ENCODE results near the gene LMAN1.

LMAN1 gene

DNA sequence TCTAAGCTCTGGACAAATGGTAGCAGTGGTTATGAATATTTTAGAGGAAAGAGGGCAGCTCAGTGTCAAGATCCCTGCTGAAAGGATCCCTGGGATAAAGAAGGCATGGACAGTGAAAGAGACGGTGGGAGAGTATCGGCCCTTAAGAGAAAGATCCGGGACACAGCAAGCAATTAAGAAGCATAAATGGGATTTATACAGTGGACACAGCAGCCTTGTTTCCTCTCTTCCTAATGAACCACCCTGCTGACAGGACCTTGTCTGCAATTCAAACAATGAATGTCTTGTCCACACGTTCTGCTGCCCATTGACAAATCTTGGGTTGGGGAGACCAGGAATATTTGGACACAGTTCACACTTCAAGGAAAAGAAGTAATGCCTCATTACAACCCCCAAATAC, 57.1 kb downstream of the LMAN1 start:
- no peak for DNase-seq

DNA sequence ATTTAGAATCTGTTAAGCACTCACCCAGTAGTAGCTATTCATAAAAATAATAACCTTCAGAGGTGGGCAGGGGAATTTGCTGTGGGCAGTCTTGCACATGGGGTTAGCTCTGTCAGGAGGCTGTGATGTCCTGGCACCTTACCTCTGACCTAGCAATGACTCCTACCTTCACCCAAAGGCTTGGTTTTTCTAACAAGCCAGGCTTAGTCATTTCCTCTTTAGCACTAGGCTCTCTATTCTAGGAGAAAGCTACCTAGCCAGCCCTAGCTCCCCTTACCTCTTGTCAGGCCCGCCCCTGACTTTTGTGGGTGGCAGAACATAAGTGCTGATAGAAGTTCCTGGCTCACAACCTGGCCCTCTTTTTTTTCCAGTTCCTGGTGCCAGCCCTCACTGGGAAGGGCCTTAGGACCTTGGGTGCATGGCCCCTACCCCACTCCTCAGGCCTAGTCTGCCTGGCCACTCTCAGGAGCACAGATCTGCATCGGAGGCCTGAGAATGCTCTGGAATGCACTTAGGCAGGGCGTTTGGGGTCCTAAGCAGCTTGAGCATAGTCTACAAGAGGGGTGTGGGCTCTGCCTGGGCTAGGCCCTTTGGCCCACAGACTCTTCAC, 58.3 kb downstream of the LMAN1 start:
- DNase-seq: no peak

DNA sequence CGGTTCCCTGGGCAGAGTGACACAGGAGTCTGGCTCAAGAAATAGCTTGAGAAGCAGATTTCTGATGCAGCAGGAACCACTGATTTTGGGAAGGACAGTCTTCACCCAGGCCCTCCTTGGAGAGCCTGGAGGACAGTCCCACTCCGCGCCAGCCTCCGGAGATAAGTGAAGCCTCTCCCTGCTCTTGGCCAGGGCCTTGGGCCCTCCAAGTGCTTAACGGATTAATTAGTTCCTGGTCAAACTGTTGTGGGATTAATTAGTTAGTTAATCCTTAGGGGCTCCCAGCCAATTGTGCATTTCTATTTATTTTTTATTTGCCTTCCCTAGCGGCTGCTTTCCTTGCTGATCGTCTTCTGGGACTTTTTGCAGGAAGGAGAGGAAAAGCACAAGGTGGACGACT, 60.2 kb downstream of the LMAN1 start:
- no peak for DNase-seq

DNA sequence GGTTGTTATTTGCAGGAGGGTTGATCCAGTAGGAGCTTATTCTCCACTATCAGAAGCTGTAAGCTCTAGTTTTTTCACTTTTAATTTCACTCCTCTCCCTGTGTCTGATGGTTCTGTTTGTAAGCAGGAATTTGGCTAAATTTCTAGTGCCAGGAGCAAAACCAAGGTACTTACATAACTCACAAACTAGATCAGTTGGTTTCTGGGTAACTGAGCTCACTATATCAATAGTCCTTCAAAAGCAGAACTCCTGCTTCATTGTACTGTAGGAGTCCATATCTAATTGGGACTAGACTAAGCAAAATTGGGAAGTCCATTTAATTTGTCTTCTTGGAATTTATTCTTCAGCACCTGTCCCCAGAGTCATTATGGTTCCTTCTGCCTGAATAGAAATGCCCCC, 65.7 kb downstream of the LMAN1 start:
- DNase-seq: no peak

DNA sequence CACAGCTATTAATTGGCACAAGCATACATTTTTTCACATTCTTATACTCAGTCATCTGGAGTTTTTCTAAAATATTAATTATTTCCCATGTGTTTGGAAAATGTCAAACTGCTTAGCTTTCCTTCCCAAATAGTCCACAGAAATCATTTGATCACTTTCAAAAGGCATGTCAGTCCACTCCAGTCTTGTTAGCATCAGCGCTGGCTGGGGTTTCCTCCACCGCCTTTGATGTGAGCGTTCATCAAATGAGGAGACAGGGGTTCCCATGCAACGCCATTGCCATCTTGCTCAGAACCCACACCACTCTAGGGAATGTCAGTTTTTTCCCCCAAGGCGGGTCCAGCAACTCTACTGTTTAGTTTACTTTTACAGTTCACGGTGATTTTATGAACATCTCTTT, 72.7 kb downstream of the LMAN1 start:
- DNase-seq: no peak

DNA sequence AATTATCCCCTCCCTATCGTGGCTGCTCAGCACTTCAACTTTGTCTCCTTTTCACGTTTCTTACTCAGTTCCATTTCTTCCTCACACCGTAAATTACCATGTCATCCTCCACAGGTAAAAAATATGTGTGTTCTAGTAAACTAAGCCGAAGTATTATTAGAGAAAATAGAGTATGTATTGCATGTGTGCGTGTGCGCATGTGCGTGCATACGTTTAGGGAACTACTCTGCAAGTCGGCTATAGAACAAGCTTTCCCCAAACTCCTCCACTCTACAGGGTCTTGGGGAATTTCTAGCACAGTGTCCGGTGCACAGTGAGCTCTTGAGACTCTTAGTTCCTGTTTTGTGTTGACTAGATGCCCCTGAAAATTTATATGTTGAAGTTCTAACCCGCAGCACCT, 76.7 kb downstream of the LMAN1 start:
- DNase-seq: no peak

DNA sequence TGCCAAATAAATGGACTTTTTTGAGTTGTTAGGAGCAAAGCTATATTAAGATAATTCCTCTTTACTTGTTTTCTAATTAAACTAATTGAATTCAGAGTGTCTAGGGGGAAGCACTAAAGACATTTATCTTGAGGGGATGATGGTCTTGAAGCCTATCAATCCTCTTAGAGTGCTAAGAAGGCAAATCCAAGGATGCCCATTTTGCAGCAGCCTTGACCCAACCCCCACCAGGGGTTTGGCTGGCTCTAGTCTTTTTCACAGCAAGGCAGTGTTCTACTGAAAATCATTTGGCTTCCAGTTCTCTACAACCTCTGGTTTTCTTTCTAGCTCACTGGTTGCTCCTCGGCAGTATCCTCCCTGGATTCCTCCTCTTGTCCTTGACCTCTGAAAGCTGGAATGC, 79.3 kb downstream of the LMAN1 start:
- no peak for DNase-seq

DNA sequence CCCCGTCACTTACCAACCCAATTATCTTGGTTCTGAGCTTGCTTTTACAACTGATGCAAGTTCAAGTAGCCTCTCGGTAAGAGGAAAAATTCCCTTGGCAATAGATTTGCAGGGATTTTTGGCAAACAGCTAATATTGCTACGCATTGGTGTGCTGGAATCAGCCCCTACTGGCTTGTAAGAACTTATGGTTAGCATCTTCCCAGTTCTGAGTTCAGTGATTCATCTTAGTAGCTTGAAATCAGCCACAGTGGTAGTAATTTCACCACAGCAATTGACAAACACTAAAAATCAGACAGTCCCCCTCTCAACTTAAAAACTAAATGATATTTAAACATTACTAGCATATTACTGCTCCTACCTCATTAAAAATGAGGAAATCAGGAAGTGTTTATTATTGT, 79.9 kb downstream of the LMAN1 start:
- no peak for DNase-seq

DNA sequence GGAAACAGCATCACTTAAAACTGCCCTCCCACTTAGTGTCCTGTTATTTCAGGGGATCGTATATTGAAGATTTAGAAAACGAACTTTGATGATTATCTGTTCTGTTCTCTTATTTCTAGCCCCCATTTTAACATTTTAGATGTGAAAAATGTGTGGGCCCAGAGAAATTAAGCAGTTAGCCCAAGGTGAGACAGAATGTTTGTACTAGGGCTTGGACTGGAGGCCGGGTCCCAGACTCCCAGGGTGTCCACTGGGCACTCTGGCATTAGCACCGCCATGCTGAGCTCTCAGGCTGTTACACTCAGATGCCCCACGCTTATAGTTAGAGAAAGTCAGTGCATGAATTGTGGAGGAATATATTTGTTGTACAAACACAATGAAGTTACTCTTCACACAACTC, 80.3 kb downstream of the LMAN1 start:
- no peak for DNase-seq

All from NCI-H1092 treated with DMSO at 0.1 percent for 48 hours (cell line).